ENCODE results near the gene NTNG2. TPM values are rescaled to one million over a fixed set of nuclear protein-coding genes. Genes with fewer than 3 reads are reported as not detected.
A peak's percentile ranks its signal among the peaks of the same experiment; 100 is the strongest.

Gene NTNG2
- total RNA-seq, 1 donor from 2014 or later, result 1.0 TPM

DNA sequence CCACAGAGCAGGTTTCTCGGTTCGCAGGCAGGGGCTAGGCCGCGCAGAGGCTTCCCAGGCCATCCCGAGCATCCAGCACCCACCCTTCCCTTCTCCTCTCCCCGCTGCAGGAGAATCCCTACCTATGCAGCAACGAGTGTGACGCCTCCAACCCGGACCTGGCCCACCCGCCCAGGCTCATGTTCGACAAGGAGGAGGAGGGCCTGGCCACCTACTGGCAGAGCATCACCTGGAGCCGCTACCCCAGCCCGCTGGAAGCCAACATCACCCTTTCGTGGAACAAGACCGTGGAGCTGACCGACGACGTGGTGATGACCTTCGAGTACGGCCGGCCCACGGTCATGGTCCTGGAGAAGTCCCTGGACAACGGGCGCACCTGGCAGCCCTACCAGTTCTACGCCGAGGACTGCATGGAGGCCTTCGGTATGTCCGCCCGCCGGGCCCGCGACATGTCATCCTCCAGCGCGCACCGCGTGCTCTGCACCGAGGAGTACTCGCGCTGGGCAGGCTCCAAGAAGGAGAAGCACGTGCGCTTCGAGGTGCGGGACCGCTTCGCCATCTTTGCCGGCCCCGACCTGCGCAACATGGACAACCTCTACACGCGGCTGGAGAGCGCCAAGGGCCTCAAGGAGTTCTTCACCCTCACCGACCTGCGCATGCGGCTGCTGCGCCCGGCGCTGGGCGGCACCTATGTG, 36.1 kb downstream of the NTNG2 start:
- Histone ChIP-seq H3K27me3 (no peaks in the 10 kb centered on the region), H3K4me1 (peaks cover 10% of the 10 kb centered on the region), H3K4me2 (no peak overlapping the region), H4K20me1 (ENCODE audit: low read depth) (no peaks in the 10 kb centered on the region), H3K27ac (no peak overlapping the region), H3K9ac (no peak overlapping the region), H3K9me3 (ENCODE audit: low read depth) (no peaks in the 10 kb centered on the region), H2AFZ (replicated peaks) (no peak overlapping the region), H3F3A (ENCODE audit: low read depth) (no peaks in the 10 kb centered on the region), H3K4me3 (no peak overlapping the region), H3K36me3 (no peaks in the 10 kb centered on the region), H3K79me2 (ENCODE audit: low read depth) (no peaks in the 10 kb centered on the region)
- no peak for DNase-seq (ENCODE audit: low spot score)
- Mint-ChIP-seq H3K27me3 (ENCODE audit: insufficient read depth, low read depth) (peaks cover 14% of the 10 kb centered on the region), H3K4me3 (no peak overlapping the region), H3K27ac (no peak overlapping the region), H3K4me1 (no peaks in the 10 kb centered on the region), H3K9me3 (no peaks in the 10 kb centered on the region), H3K36me3 (no peaks in the 10 kb centered on the region)
- TF ChIP-seq EZH2phosphoT487 (IDR thresholded peaks at IDR 0.05), result no peak
- TF ChIP-seq, protein P1, sequence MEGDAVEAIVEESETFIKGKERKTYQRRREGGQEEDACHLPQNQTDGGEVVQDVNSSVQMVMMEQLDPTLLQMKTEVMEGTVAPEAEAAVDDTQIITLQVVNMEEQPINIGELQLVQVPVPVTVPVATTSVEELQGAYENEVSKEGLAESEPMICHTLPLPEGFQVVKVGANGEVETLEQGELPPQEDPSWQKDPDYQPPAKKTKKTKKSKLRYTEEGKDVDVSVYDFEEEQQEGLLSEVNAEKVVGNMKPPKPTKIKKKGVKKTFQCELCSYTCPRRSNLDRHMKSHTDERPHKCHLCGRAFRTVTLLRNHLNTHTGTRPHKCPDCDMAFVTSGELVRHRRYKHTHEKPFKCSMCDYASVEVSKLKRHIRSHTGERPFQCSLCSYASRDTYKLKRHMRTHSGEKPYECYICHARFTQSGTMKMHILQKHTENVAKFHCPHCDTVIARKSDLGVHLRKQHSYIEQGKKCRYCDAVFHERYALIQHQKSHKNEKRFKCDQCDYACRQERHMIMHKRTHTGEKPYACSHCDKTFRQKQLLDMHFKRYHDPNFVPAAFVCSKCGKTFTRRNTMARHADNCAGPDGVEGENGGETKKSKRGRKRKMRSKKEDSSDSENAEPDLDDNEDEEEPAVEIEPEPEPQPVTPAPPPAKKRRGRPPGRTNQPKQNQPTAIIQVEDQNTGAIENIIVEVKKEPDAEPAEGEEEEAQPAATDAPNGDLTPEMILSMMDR (IDR thresholded peaks at IDR 0.05), result no peak
- no peak for TF ChIP-seq EZH2 (IDR thresholded peaks at IDR 0.05)

DNA sequence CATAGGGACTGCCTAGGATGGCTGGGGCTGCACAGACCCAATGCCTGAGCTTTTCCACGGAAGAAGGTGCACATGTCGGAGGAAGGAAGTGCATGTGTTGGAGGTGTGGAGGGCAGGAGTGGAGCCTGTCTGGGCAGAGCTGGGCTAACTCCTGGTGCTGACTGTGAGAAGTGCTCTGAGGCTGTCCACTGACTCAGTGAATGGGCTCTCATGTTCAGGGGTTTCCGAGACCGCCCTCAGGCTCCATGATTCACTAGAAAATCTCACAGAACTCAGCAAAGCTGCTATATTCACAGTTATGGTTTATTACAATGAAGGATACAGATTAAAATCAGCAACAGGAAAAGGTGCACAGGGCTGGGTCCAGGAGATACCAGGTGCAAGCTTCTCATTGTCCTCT, 37.2 kb downstream of the NTNG2 start:
- Histone ChIP-seq H3K4me1 (peaks cover 10% of the 10 kb centered on the region), H3K79me2 (ENCODE audit: low read depth) (no peaks in the 10 kb centered on the region), H3F3A (ENCODE audit: low read depth) (no peaks in the 10 kb centered on the region), H3K9ac (no peak overlapping the region), H3K27me3 (no peaks in the 10 kb centered on the region), H3K36me3 (no peaks in the 10 kb centered on the region), H2AFZ (replicated peaks) (no peak overlapping the region), H3K4me3 (no peak overlapping the region), H4K20me1 (ENCODE audit: low read depth) (no peaks in the 10 kb centered on the region), H3K4me2 (no peak overlapping the region), H3K9me3 (ENCODE audit: low read depth) (no peaks in the 10 kb centered on the region), H3K27ac (no peak overlapping the region)
- Mint-ChIP-seq H3K27ac (no peak overlapping the region), H3K36me3 (no peaks in the 10 kb centered on the region), H3K9me3 (no peaks in the 10 kb centered on the region), H3K27me3 (ENCODE audit: insufficient read depth, low read depth) (peaks cover 14% of the 10 kb centered on the region), H3K4me3 (no peak overlapping the region), H3K4me1 (no peaks in the 10 kb centered on the region)
- no peak for DNase-seq (ENCODE audit: low spot score)
- TF ChIP-seq EZH2 (IDR thresholded peaks at IDR 0.05), result no peak
- TF ChIP-seq, protein P1 (IDR thresholded peaks at IDR 0.05), result no peak
- TF ChIP-seq EZH2phosphoT487 (IDR thresholded peaks at IDR 0.05), result no peak

DNA sequence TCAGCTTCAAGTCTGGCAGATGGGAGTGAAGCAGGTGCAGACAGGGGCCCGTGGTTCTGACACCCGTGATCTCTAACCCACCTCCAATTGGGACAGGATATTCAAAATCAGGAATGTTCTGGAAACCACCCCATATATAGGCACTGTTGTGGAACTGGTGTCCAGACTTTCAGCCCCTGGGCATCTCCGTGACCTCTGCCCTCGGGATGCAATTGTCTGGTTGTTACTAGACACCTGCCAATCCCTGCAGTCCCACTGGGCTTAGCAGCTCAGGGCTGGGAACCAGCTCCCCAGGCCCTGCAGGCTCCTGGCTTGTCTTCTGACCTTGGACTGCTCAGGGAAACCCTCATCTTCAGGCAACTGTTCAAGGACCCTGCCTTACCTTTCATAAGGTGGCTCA, 38.8 kb downstream of the NTNG2 start:
- Histone ChIP-seq H3K79me2 (ENCODE audit: low read depth) (no peaks in the 10 kb centered on the region), H3K4me1 (peaks cover 10% of the 10 kb centered on the region), H3K4me2 (no peak overlapping the region), H3K4me3 (no peak overlapping the region), H3K27ac (no peak overlapping the region), H2AFZ (replicated peaks) (no peak overlapping the region), H3F3A (ENCODE audit: low read depth) (no peaks in the 10 kb centered on the region), H4K20me1 (ENCODE audit: low read depth) (no peaks in the 10 kb centered on the region), H3K36me3 (no peaks in the 10 kb centered on the region), H3K9me3 (ENCODE audit: low read depth) (no peaks in the 10 kb centered on the region), H3K27me3 (no peaks in the 10 kb centered on the region), H3K9ac (no peak overlapping the region)
- Mint-ChIP-seq H3K4me3 (no peak overlapping the region), H3K4me1 (no peaks in the 10 kb centered on the region), H3K9me3 (no peaks in the 10 kb centered on the region), H3K36me3 (peaks cover 4% of the 10 kb centered on the region), H3K27me3 (ENCODE audit: insufficient read depth, low read depth) (peaks cover 18% of the 10 kb centered on the region), H3K27ac (peak overlapping the region; percentile 14)
- no peak for DNase-seq (ENCODE audit: low spot score)
- no peak for TF ChIP-seq EZH2phosphoT487 (IDR thresholded peaks at IDR 0.05)
- TF ChIP-seq EZH2 (IDR thresholded peaks at IDR 0.05), result no peak
- TF ChIP-seq, protein P1 (IDR thresholded peaks at IDR 0.05), result no peak
